Activated T-helper 1 cell treated with anti-CD3 and anti-CD28 coated beads, Interleukin-12 subunit alpha, Interleukin-12 subunit beta, Interleukin-2, Interleukin-4 antibody, amounts not matched to agents 30 ng/mL and 10 ng/mL and 1 ng/mL, durations not matched to agents 14 hours and 24 hours and 36 hours (primary cell): ENCODE measurements around the gene CCM2L. TPM values are rescaled to one million over a fixed set of nuclear protein-coding genes. Genes with fewer than 3 reads are reported as not detected.
"Not testable (repeated sequence)": the region's sequence is repeated elsewhere in the genome, so short reads cannot be mapped to it uniquely, and the experiment has no call there.

Source experiments
- DNase-seq: peaks from one replicate; pipeline ENCODE4 v3.0.0; 2021; ENCODE audit warnings: low spot score
- H3K27ac Mint-ChIP-seq: one replicate; pipeline ENCODE4 v1.8.0; 2021; ENCODE audit warnings: mild to moderate bottlenecking, mixed read lengths
- H3K27me3 Mint-ChIP-seq: one replicate; pipeline ENCODE4 v1.8.0; 2022; ENCODE audit warnings: mild to moderate bottlenecking, moderate library complexity, mixed read lengths; ENCODE audit not compliant: insufficient read depth
- H3K36me3 Mint-ChIP-seq: one replicate; pipeline ENCODE4 v1.8.0; 2021; ENCODE audit warnings: low read depth, mixed read lengths
- H3K4me1 Mint-ChIP-seq: one replicate; pipeline ENCODE4 v1.8.0; 2021; ENCODE audit warnings: low read depth, mixed read lengths
- H3K4me3 Mint-ChIP-seq: one replicate; pipeline ENCODE4 v1.8.0; 2021; ENCODE audit warnings: mild to moderate bottlenecking, moderate library complexity, mixed read lengths
- H3K9me3 Mint-ChIP-seq: one replicate; pipeline ENCODE4 v1.8.0; 2021; ENCODE audit warnings: mixed read lengths
- intact Hi-C: fragments of 100-400 bp; cut with micrococcal nuclease; formaldehyde crosslinking; loops from one replicate; pipeline ENCODE4 v1.15.1; 2024
- total RNA-seq: library from RNA; stranded (reverse); gene quantifications from 2 replicates; pipeline ENCODE4 v1.2.3, GENCODE V29; 2022

CCM2L gene
- total RNA-seq, 1 donor from 2014 or later = not detected

DNA sequence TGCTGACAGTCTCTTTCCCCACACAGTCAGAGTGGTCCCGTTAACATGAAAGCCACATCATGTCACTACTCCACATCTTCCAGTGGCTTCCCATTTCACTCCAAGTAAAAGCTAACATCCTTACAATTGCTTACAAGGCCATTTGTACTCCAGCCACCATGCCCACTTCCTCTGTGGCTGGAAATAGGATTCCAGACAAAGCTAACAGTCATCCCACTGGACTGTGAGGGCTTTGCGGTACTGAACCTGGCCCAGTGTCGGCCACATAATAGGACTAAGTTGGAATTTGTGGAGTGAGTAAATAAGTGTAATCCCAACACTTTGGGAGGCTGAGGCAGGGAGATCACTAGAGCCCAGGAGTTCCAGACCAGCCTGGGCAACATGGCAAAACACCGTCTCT lies 10.9 kb downstream of the CCM2L start:
- Mint-ChIP-seq H3K27me3 (peaks cover 56% of the 10 kb centered on the region), H3K36me3 (peaks cover 2% of the 10 kb centered on the region), H3K9me3 (no peaks in the 10 kb centered on the region), H3K4me1 (peaks cover 20% of the 10 kb centered on the region), H3K27ac (peak overlapping the region; percentile 48), H3K4me3 (no peak overlapping the region)
- intact Hi-C loops = no loop called here
- DNase-seq = no peak

DNA sequence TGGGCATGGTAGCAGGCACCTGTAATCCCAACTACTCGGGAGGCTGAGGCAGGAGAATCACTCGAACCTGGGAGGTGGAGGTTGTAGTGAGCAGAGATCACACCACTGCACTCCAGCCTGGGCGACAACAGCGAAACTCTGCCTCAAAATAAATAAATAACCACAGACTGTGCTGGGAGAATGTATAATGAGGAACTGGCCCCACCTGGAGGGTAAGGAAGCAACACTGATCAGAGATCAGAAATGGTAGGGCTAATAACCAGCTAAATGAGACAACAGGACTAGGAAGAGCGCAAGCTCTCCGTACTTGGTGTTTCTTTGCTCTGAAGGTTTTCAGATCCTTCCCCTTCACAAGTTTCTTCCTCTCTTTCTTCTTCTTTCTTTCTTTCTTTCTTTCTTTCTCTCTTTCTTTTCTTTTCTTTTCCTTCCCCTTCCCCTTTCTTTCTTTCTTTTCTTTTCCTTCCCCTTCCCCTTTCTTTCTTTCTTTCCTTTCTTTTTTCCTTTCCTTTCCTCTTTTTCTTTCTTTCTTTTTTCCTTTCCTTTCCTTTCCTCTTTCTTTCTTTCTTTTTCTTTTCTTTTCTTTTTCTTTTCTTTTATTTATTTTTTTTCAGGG lies 14.6 kb downstream of the CCM2L start:
- intact Hi-C loops = no loop called here
- H3K4me3 Mint-ChIP-seq = no peak overlapping the region
- peaks cover 45% of the 10 kb centered on the region for H3K27me3 Mint-ChIP-seq
- H3K9me3 Mint-ChIP-seq = no peaks in the 10 kb centered on the region
- no peak for DNase-seq
- peaks cover 9% of the 10 kb centered on the region for H3K4me1 Mint-ChIP-seq
- H3K36me3 Mint-ChIP-seq = no peaks in the 10 kb centered on the region
- H3K27ac Mint-ChIP-seq = no peak overlapping the region

DNA sequence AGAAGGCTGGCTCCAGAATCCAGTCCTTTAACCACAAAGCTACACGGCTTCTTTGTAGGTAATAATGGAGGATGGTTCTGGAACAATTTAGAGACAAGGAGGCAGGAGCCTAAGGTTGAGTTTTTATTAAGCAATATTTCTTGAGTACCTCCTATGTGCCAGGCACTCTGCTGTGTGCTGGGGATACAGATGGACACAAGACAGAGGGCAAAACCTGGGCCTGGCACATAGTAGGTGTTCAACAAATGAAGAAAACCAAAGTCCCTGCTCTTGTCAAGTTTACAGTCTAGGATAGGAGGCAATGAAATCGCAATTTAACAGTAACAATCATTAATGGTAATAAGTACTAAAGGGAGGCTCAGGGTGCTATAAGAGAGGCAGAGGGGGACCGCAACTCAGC lies 17.4 kb downstream of the CCM2L start:
- Mint-ChIP-seq H3K4me1 (no peaks in the 10 kb centered on the region), H3K27me3 (peaks cover 31% of the 10 kb centered on the region), H3K27ac (no peak overlapping the region), H3K4me3 (no peak overlapping the region), H3K9me3 (no peaks in the 10 kb centered on the region), H3K36me3 (no peaks in the 10 kb centered on the region)
- DNase-seq = no peak
- intact Hi-C loops = no loop called here

DNA sequence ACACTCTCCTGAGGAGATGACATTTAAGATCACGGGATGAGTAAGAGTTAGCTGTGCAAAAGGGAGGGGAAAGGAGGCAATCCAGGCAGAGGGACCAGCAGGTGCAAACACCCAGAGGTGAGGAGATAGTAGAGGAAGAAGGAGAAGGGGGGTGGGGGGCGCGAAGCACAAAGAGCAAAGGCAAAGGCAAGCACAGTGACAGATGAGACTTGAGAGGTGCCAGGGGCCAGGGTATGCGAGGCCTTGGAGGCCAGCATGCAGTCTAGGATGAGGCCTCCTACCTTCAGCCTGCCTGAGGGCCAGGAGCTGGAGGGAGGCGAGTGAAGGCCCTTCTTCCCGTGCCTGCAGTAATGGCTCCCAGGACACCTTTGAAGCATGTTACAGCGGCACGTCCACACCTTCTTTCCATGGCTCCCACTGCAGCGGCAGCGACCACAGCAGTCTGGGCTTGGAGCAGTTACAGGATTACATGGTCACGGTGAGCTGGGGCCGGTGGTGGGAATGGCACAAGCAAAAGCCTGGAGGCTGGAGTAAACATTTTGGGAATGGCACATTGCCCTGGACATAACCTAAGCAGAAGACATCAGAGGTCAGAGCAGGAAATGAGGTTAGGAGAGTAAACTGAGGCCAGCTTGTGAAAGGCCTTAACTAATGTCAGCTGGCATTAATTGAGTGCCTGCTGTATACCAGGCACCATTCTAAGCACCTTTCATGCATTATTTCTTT lies 18.6 kb downstream of the CCM2L start:
- Mint-ChIP-seq H3K27ac (no peak overlapping the region), H3K27me3 (peaks cover 41% of the 10 kb centered on the region), H3K4me3 (no peak overlapping the region), H3K36me3 (no peaks in the 10 kb centered on the region), H3K4me1 (no peaks in the 10 kb centered on the region), H3K9me3 (no peaks in the 10 kb centered on the region)
- no peak for DNase-seq
- intact Hi-C loops = no loop called here

DNA sequence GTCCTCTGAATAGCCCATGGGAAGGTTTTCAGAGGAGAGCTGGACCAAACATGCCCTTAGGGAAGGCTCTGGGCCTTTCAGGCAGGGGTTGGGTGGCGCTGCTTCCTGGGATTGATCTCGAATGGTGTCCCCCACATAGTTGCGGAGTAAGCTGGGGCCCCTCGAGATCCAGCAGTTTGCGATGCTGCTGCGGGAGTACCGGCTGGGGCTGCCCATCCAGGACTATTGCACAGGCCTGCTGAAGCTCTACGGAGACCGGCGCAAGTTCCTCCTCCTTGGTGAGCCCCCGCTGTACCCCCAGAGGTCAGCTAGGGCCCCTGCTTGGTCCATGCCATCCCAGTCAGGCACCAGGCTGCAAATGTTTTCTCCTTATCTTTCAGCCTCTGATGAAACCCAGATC lies 19.3 kb downstream of the CCM2L start:
- intact Hi-C loops = no loop called here
- Mint-ChIP-seq H3K27ac (no peak overlapping the region), H3K4me1 (no peaks in the 10 kb centered on the region), H3K4me3 (no peak overlapping the region), H3K9me3 (no peaks in the 10 kb centered on the region), H3K36me3 (no peaks in the 10 kb centered on the region), H3K27me3 (peaks cover 42% of the 10 kb centered on the region)
- no peak for DNase-seq

DNA sequence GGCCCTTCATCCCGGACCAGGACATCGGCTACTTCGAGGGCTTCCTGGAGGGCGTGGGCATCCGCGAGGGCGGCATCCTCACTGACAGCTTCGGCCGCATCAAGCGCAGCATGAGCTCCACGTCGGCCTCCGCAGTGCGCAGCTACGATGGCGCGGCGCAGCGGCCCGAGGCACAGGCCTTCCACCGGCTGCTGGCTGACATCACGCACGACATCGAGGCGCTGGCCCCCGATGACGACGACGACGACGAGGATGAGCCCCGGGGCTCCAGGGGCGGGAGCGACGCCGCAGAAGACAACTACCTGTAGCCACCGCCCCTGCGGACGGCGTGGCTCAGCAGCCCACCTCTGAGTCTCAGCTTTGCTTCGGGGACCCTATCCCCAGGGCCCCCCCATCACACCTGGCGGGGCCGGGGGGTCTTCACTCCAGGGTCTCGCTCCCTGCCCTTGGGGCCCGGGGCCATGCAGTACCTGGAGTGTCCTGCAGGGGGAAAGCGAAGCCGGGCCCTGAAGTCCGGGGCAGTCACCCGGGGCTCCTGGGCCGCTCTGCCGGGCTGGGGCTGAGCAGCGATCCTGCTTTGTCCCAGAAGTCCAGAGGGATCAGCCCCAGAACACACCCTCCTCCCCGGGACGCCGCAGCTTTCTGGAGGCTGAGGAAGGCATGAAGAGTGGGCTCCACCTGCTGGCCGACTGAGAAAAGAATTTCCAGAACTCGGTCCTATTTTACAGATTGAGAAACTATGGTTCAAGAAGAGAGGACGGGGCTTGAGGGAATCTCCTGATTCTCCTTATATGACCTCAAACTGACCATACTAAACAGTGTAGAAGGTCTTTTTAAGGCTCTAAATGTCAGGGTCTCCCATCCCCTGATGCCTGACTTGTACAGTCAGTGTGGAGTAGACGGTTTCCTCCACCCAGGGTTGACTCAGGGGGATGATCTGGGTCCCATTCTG lies 21.0 kb downstream of the CCM2L start:
- DNase-seq = peak; percentile 22
- Mint-ChIP-seq H3K4me3 (no peak overlapping the region), H3K9me3 (no peaks in the 10 kb centered on the region), H3K27ac (no peak overlapping the region), H3K4me1 (no peaks in the 10 kb centered on the region), H3K27me3 (peaks cover 48% of the 10 kb centered on the region), H3K36me3 (no peaks in the 10 kb centered on the region)
- intact Hi-C loops = loop anchor here (1.0 kb wide), 3 partner anchors 61 to 209 kb away; no protein-coding TSS in a partner anchor

DNA sequence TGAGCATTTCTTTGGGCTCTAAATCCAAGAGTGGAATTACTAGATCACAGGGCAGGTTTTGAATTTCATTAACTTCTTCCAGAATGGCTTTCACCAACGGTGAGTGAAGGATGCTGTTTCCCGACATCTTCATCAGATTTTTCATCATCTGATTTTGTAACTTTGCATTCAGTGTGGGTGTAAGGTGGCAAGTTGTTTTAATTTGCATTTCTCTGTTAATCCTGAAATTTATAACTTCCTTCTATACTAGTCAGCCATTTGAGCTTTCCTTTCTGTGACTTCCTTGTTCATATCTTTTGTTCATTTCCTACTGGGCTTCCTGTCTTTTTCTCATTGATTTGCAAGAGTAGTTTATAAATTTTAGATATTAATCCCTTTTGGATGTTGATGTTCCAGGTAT lies 23.1 kb downstream of the CCM2L start:
- H3K4me1 Mint-ChIP-seq = no peaks in the 10 kb centered on the region
- intact Hi-C loops = no loop called here

DNA sequence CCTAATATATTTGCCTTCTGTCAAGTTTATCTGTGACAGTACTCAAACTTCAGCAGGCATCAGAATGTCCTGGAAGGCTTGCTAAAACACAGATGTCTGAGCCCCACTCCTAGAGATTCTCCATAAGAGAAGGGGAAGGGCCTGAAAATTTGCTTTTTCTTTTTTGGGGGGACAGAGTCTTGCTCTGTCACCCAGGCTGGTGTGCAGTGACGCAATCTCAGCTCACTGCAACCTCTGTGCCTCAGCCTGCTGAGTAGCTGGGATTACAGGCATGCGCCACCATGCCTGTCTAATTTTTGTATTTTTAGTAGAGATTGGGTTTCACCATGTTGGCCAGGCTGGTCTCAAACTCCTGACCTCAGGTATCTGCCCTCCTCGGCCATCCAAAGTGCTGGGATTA lies 23.5 kb downstream of the CCM2L start:
- peaks cover 47% of the 10 kb centered on the region for H3K27me3 Mint-ChIP-seq

More for the DNA sequence above, 23.1 kb downstream of the CCM2L start:
- Mint-ChIP-seq H3K4me3 (no peak overlapping the region), H3K27ac (no peak overlapping the region), H3K27me3 (peaks cover 50% of the 10 kb centered on the region), H3K9me3 (no peaks in the 10 kb centered on the region), H3K36me3 (no peaks in the 10 kb centered on the region)
- no peak for DNase-seq

DNA sequence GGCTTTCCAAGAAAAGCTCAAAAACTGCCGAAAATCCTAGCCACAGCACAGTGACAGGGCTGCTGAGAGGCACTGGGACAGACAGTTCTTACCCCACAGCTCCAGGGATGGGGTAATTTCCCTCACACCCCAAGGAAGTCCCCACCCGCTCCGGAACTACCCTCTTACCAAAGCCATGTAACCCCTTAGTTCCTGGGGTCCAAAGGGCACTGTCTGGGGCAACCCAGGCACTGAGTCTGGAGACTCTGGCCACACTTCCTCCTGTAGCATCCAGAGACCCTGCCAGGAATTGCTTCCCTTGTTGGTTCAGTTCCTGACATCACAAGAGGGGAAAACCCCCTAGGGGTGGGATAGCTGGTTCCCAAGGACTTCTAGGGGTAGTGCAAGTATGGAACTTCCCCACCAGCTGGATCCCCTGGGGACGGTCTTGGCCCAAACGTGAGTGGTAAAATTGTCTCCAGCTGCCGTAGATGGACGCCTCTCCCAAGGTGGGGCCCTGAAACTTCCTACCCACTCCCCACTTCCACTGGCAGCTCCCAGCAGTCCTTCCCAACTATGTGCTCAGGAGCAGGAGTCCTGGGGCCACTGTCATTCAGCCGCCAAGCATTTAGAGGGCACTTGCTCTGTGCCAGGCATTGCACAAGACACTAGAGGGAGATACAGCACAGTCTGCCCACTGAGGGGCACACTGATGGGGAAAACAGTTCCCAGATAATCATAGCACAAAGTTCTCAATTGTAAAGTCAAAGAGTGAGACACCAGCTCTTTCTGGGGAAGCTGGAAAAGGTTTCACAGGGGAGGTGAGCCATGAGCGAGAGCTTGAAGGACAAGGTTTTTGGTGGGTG lies 24.6 kb downstream of the CCM2L start:
- Mint-ChIP-seq H3K4me1 (no peaks in the 10 kb centered on the region), H3K27ac (no peak overlapping the region), H3K9me3 (no peaks in the 10 kb centered on the region), H3K4me3 (no peak overlapping the region), H3K27me3 (peaks cover 50% of the 10 kb centered on the region), H3K36me3 (no peaks in the 10 kb centered on the region)
- no peak for DNase-seq
- intact Hi-C loops = no loop called here

More for the DNA sequence above, 23.5 kb downstream of the CCM2L start:
- intact Hi-C loops, H3K4me3 Mint-ChIP-seq, DNase-seq, H3K9me3 Mint-ChIP-seq, H3K4me1 Mint-ChIP-seq, H3K36me3 Mint-ChIP-seq, H3K27ac Mint-ChIP-seq: not testable (repeated sequence)

DNA sequence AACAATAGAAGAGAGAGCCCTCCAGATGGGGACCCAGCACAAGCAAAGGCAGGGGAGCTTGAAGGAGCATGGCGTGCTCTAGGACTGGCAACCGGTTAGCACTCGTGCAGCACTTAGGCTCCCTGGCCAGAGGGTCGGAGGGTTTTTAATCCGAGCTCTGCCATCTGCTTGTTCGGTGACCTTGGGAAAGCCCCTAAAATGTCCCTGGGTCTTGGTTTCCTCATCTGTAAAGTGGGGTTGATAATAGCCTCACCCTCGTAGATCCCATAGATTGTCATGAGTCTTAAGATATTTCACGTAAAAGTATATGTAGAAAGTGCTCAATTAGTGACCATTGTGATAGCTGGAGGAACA lies 25.2 kb downstream of the CCM2L start:
- Mint-ChIP-seq H3K4me1 (no peaks in the 10 kb centered on the region), H3K27me3 (peaks cover 50% of the 10 kb centered on the region), H3K36me3 (no peaks in the 10 kb centered on the region), H3K27ac (no peak overlapping the region), H3K4me3 (no peak overlapping the region), H3K9me3 (no peaks in the 10 kb centered on the region)
- DNase-seq = no peak
- intact Hi-C loops = no loop called here

DNA sequence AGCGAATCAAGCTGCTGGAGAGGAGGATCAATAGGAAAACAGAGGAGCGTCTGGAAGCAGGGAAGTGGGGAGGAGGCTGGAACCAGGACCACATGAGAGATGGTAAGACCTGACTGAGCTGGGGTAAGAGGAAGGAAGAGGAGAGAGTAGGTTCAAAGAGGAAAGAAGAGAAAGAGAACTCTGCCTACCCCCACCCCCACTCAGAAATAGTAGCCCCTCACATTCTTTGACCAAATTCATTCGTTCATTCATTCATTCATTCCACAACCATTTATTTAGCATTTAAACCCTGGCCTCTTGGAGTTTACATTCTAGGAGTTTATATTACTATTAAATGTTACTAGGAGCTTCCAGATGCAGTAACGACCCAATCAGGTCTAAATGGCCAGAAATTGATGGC lies 26.0 kb downstream of the CCM2L start:
- Mint-ChIP-seq H3K27ac (no peak overlapping the region), H3K9me3 (no peaks in the 10 kb centered on the region), H3K4me1 (no peaks in the 10 kb centered on the region), H3K4me3 (no peak overlapping the region), H3K27me3 (peaks cover 51% of the 10 kb centered on the region), H3K36me3 (no peaks in the 10 kb centered on the region)
- intact Hi-C loops = no loop called here
- DNase-seq = no peak

DNA sequence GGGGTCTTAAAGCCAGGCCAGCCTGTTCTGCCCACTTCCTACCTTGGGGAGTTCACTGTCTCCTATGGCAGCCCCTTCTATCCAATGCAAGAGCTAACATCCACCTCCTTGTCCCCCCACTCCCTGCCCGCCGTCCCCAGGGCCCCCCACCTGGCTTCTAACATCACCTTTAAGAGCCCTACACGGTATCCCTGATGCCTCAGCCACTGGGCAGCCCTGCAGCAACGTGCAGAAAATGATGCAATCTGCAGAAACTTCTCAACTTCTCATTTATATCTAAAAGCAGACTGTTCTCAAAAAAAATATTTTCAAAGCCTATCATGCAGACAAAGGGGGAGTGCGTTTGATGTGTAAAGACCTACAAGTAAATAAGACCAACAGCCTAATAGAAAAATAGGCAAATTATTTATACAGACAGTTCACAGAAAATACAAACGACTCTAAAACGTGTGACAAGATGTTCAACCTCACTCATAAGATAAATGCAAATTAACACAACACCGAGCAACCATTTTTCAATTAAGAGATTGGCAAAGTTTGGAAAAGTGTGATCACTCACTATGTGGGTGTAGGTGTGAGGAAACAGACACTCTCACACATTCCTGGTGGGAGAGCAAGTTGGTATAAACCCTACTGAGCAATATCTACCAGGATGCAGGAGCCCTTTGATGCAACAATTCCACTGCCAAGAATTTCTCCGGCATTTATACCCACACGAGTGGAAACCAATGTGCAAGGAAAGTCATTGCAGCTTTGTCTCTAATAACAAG lies 26.7 kb downstream of the CCM2L start:
- no peak for DNase-seq
- Mint-ChIP-seq H3K27me3 (peaks cover 49% of the 10 kb centered on the region), H3K36me3 (no peaks in the 10 kb centered on the region), H3K4me1 (no peaks in the 10 kb centered on the region), H3K9me3 (no peaks in the 10 kb centered on the region), H3K4me3 (no peak overlapping the region), H3K27ac (no peak overlapping the region)
- intact Hi-C loops = no loop called here
